ENCODE measurements around the gene CALD1.

The CALD1 gene

DNA sequence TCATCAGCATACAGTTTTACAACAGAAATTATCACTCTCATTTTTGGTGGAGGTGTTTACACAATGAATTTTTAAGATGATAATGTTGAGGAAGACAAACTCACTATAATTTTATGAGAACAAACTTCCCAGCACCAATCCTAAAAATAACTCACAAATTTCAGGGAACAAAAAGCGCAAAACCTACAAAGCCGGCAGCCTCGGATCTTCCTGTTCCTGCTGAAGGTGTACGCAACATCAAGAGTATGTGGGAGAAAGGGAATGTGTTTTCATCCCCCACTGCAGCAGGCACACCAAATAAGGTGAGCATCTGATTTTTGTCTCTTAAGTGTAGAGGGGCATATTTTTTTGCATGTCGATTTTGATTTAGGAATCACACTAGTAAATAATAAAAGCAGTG lies 180.4 kb downstream of the CALD1 start:
- no peak for DNase-seq (ENCODE audit: low read depth in 1 of 2, low spot score in 1 of 2)
- Histone ChIP-seq H3K27me3 (ENCODE audit: insufficient read depth, poor library complexity, severe bottlenecking) (no peaks in the 10 kb centered on the region), H3K4me3 (replicated peaks; ENCODE audit: insufficient read depth, low read length) (no peak overlapping the region), H3K27ac (replicated peaks) (no peak overlapping the region)
- TF ChIP-seq, protein P1, sequence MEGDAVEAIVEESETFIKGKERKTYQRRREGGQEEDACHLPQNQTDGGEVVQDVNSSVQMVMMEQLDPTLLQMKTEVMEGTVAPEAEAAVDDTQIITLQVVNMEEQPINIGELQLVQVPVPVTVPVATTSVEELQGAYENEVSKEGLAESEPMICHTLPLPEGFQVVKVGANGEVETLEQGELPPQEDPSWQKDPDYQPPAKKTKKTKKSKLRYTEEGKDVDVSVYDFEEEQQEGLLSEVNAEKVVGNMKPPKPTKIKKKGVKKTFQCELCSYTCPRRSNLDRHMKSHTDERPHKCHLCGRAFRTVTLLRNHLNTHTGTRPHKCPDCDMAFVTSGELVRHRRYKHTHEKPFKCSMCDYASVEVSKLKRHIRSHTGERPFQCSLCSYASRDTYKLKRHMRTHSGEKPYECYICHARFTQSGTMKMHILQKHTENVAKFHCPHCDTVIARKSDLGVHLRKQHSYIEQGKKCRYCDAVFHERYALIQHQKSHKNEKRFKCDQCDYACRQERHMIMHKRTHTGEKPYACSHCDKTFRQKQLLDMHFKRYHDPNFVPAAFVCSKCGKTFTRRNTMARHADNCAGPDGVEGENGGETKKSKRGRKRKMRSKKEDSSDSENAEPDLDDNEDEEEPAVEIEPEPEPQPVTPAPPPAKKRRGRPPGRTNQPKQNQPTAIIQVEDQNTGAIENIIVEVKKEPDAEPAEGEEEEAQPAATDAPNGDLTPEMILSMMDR (IDR thresholded peaks at IDR 0.05; ENCODE audit: insufficient read depth, low read length): no peak
- TF ChIP-seq POLR2AphosphoS5 (IDR thresholded peaks at IDR 0.05; ENCODE audit: low read depth) (no peak), SPI1 (IDR thresholded peaks at IDR 0.05; ENCODE audit: borderline replicate concordance, low read depth) (no peak), GABPA (IDR thresholded peaks at IDR 0.05; ENCODE audit: low read depth) (no peak)
- TF ChIP-seq, protein P2, sequence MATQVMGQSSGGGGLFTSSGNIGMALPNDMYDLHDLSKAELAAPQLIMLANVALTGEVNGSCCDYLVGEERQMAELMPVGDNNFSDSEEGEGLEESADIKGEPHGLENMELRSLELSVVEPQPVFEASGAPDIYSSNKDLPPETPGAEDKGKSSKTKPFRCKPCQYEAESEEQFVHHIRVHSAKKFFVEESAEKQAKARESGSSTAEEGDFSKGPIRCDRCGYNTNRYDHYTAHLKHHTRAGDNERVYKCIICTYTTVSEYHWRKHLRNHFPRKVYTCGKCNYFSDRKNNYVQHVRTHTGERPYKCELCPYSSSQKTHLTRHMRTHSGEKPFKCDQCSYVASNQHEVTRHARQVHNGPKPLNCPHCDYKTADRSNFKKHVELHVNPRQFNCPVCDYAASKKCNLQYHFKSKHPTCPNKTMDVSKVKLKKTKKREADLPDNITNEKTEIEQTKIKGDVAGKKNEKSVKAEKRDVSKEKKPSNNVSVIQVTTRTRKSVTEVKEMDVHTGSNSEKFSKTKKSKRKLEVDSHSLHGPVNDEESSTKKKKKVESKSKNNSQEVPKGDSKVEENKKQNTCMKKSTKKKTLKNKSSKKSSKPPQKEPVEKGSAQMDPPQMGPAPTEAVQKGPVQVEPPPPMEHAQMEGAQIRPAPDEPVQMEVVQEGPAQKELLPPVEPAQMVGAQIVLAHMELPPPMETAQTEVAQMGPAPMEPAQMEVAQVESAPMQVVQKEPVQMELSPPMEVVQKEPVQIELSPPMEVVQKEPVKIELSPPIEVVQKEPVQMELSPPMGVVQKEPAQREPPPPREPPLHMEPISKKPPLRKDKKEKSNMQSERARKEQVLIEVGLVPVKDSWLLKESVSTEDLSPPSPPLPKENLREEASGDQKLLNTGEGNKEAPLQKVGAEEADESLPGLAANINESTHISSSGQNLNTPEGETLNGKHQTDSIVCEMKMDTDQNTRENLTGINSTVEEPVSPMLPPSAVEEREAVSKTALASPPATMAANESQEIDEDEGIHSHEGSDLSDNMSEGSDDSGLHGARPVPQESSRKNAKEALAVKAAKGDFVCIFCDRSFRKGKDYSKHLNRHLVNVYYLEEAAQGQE (IDR thresholded peaks at IDR 0.05; ENCODE audit: insufficient replicate concordance, low read depth): no peak

DNA sequence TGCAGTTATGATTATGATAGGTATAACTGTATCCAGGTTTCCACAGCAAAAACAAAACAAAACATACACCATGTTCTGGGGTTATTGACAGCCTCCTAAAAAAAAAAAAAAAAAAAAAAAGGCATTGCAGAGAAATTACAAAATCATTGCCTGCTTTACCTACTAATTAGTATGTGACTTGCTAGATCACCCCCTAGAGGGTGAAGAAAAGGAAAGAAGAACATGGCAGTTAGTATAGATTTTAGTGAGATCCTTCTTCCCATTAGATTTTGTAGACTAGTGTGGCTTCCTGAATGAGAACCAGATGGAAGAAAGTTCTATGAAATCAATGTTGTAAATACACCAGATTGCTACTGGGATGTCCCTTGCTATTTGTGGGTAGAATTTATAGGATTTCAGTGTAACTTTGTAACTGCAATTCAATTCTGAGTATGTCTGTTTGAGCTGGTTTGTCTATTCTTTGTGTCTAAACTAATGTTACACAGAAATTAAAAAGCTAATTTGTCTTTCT lies 182.9 kb downstream of the CALD1 start:
- DNase-seq (ENCODE audit: low read depth in 1 of 2, low spot score in 1 of 2): no peak
- Histone ChIP-seq H3K4me3 (replicated peaks; ENCODE audit: insufficient read depth, low read length) (no peak overlapping the region), H3K27ac (replicated peaks) (no peak overlapping the region), H3K27me3 (ENCODE audit: insufficient read depth, poor library complexity, severe bottlenecking) (no peaks in the 10 kb centered on the region)
- TF ChIP-seq, protein P2 (IDR thresholded peaks at IDR 0.05; ENCODE audit: insufficient replicate concordance, low read depth): no peak

DNA sequence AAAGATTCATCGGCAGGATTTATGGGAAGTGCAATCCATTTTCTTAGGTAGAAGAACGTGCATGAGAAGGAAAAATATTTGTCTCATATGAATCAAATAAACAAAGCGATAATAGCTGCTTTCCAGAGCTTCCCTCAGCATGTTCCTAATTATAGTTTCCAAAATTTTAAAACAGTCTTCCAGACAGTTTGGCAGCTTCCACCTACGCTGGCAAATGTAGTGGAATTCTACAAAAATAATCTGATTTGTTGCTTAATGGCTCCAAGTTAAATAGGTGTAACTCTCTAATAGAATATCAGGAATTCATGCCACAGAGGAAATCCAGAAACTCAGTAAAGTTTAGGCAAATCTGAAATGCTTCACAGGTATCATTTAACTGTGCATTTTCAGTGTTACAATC lies 183.6 kb downstream of the CALD1 start:
- TF ChIP-seq, protein P1 (IDR thresholded peaks at IDR 0.05; ENCODE audit: insufficient read depth, low read length): no peak
- no peaks in the 10 kb centered on the region for H3K27me3 ChIP-seq (ENCODE audit: insufficient read depth, poor library complexity, severe bottlenecking)

GRCh38 chr7:134966691-134967090 lies 187.3 kb downstream of the CALD1 start:
- DNase-seq (ENCODE audit: low read depth in 1 of 2, low spot score in 1 of 2): no peak
- Histone ChIP-seq H3K4me3 (replicated peaks; ENCODE audit: insufficient read depth, low read length) (no peak overlapping the region), H3K27me3 (ENCODE audit: insufficient read depth, poor library complexity, severe bottlenecking) (no peaks in the 10 kb centered on the region), H3K27ac (replicated peaks) (no peak overlapping the region)
- TF ChIP-seq GABPA (IDR thresholded peaks at IDR 0.05; ENCODE audit: low read depth) (no peak), POLR2AphosphoS5 (IDR thresholded peaks at IDR 0.05; ENCODE audit: low read depth) (no peak), SPI1 (IDR thresholded peaks at IDR 0.05; ENCODE audit: borderline replicate concordance, low read depth) (no peak)
- TF ChIP-seq, protein P1 (IDR thresholded peaks at IDR 0.05; ENCODE audit: insufficient read depth, low read length): no peak
- TF ChIP-seq, protein P2 (IDR thresholded peaks at IDR 0.05; ENCODE audit: insufficient replicate concordance, low read depth): no peak

More for the DNA sequence above, 183.6 kb downstream of the CALD1 start:
- Histone ChIP-seq H3K27ac (replicated peaks) (no peak overlapping the region), H3K4me3 (replicated peaks; ENCODE audit: insufficient read depth, low read length) (no peak overlapping the region)
- DNase-seq (ENCODE audit: low read depth in 1 of 2, low spot score in 1 of 2): no peak

All from HL-60 (cell line).